Left lung (tissue), 10 donors: ENCODE data around the gene FRMD4A. TPM values are rescaled to one million over a fixed set of nuclear protein-coding genes. Genes with fewer than 3 reads are reported as not detected.

ENCODE experiments used
- ATAC-seq: fragments of 200-7000 bp; cut with Tn5 transposase; one replicate; pipeline ENCODE4 v1.9.1; 2020; ENCODE audit warnings: moderate library complexity
- DNase-seq, 4 donors: peaks; one replicate each; pipeline ENCODE4 v3.0.0-alpha.2; 2013 to 2020
- H3K27ac ChIP-seq, 2 donors: fragments of 200-600 bp; sonication (generic) in 1 of 2; one replicate each; pipeline versions ENCODE4 v1.5.0 to v1.8.0; 2020 to 2021
- H3K27me3 ChIP-seq, 2 donors: fragments of 200-600 bp; sonication (generic) in 1 of 2; one replicate each; pipeline versions ENCODE4 v1.5.0 to v1.8.0; 2020 to 2021
- H3K36me3 ChIP-seq, 2 donors: fragments of 200-600 bp; sonication (generic) in 1 of 2; one replicate each; pipeline versions ENCODE4 v1.5.0 to v1.8.0; 2020 to 2021
- H3K4me1 ChIP-seq, 2 donors: fragments of 200-600 bp; one replicate each; pipeline ENCODE4 v1.8.0; 2021
- H3K4me3 ChIP-seq, 2 donors: fragments of 200-600 bp; sonication (generic) in 1 of 2; one replicate each; pipeline versions ENCODE4 v1.5.0 to v1.8.0; 2020 to 2021; ENCODE audit warnings: mild to moderate bottlenecking in 1 of 2
- H3K9me3 ChIP-seq, 2 donors: fragments of 200-600 bp; sonication (generic) in 1 of 2; one replicate each; pipeline versions ENCODE4 v1.5.0 to v1.8.0; 2020 to 2021
- CTCF ChIP-seq, 2 donors: fragments of 200-600 bp; sonication (generic) in 1 of 2; IDR thresholded peaks; one replicate each; pipeline versions ENCODE4 v1.5.0 to v1.8.0; 2021; ENCODE audit warnings: antibody characterized with exemption in 2 of 2
- intact Hi-C, 2 donors: fragments of 100-400 bp; cut with DNase I; formaldehyde crosslinking; loops; one replicate each; pipeline versions ENCODE4 v1.11.2 to v1.14.2; 2022
- polyA plus RNA-seq, 6 donors: library from polyadenylated mRNA; unstranded; fragments of 120-200 nt; gene quantifications; one replicate each; pipeline ENCODE4 v1.2.1, GENCODE V29; 2013; ENCODE audit not compliant: insufficient read length in 6 of 6
- total RNA-seq, 2 donors: library from RNA; stranded (reverse); fragmentation: NEBNext Ultra II Directional; extraction: Animal tissue kit (Norgen Biotek cat#: 25700); gene quantifications; one replicate each; pipeline ENCODE4 v1.2.1, GENCODE V29; 2021
- donor health status: DM: no; HTN: yes; CAD: no.
- donor health status: DM: no; HTN: no; CAD: no.

Gene FRMD4A
- total and polyA plus RNA-seq, 8 donors, result 33.9 to 62.8 (median 57.0) TPM

- no peak for TF ChIP-seq CTCF (IDR thresholded peaks at IDR 0.05)
- H3K27me3 ChIP-seq, result no peaks in the 10 kb centered on the region
- no peaks in the 10 kb centered on the region for H3K9me3 ChIP-seq
- peak overlapping the region; percentile 29 to 69 for H3K27ac ChIP-seq
- peak; percentile 75 for ATAC-seq
- H3K4me3 ChIP-seq, result no peak overlapping the region
- H3K36me3 ChIP-seq, result no peaks in the 10 kb centered on the region
- H3K4me1 ChIP-seq, result peaks cover 30 to 32% of the 10 kb centered on the region in 2 donors
- DNase-seq, result peak in 2 of 4 donors; percentile 75 to 82
- intact Hi-C loops, result no loop called here
Measured at GRCh38 chr10:13712837-13713581, 617.7 kb downstream of the FRMD4A start.

GRCh38 chr10:13712476-13712836 lies 618.3 kb downstream of the FRMD4A start:
- Histone ChIP-seq H3K27me3 (no peaks in the 10 kb centered on the region), H3K27ac (peak overlapping the region; percentile 21 to 69), H3K9me3 (no peaks in the 10 kb centered on the region), H3K36me3 (no peaks in the 10 kb centered on the region), H3K4me3 (no peak overlapping the region), H3K4me1 (peaks cover 28 to 33% of the 10 kb centered on the region in 2 donors)
- ATAC-seq, result peak; percentile 5
- DNase-seq, result no peak
- intact Hi-C loops, result no loop called here
- no peak for TF ChIP-seq CTCF (IDR thresholded peaks at IDR 0.05)

- Histone ChIP-seq H3K9me3 (no peaks in the 10 kb centered on the region), H3K4me1 (peaks cover 28 to 37% of the 10 kb centered on the region in 2 donors), H3K27ac (no peak overlapping the region), H3K4me3 (no peak overlapping the region), H3K36me3 (no peaks in the 10 kb centered on the region), H3K27me3 (no peaks in the 10 kb centered on the region)
- DNase-seq (no peak), ATAC-seq (no peak)
- intact Hi-C loops, result no loop called here
- no peak for TF ChIP-seq CTCF (IDR thresholded peaks at IDR 0.05)
Measured at GRCh38 chr10:13711291-13711690, 619.4 kb downstream of the FRMD4A start.

- no peak for TF ChIP-seq CTCF (IDR thresholded peaks at IDR 0.05)
- Histone ChIP-seq H3K9me3 (no peaks in the 10 kb centered on the region), H3K4me1 (peaks cover 28 to 43% of the 10 kb centered on the region in 2 donors), H3K27me3 (no peaks in the 10 kb centered on the region), H3K36me3 (no peaks in the 10 kb centered on the region), H3K27ac (no peak overlapping the region), H3K4me3 (no peak overlapping the region)
- ATAC-seq, result no peak
- intact Hi-C loops, result no loop called here
- DNase-seq, result peak in 1 of 4 donors; percentile 51
Measured at GRCh38 chr10:13709931-13710650, 620.6 kb downstream of the FRMD4A start.

GRCh38 chr10:13708256-13708990 lies 622.3 kb downstream of the FRMD4A start:
- H3K4me1 ChIP-seq, result peaks cover 28 to 49% of the 10 kb centered on the region in 2 donors
- no peak for TF ChIP-seq CTCF (IDR thresholded peaks at IDR 0.05)
- peak overlapping the region in 1 of 2 donors; percentile 51 for H3K4me3 ChIP-seq
- DNase-seq, result peak in 1 of 4 donors; percentile 58
- H3K27ac ChIP-seq, result peak overlapping the region in 1 of 2 donors; percentile 68
- no peaks in the 10 kb centered on the region for H3K9me3 ChIP-seq
- ATAC-seq, result no peak
- intact Hi-C loops, result no loop called here
- H3K27me3 ChIP-seq, result no peaks in the 10 kb centered on the region
- no peaks in the 10 kb centered on the region for H3K36me3 ChIP-seq
